Adipocyte (in vitro differentiated cells): ENCODE measurements around the gene INSR.
A peak's percentile ranks its signal among the peaks of the same experiment; 100 is the strongest.
"Not testable (repeated sequence)": the region's sequence is repeated elsewhere in the genome, so short reads cannot be mapped to it uniquely, and the experiment has no call there.

ENCODE experiments used
- DNase-seq: peaks from one replicate; pipeline ENCODE4 v3.0.0-alpha.2; 2015; ENCODE audit warnings: low read depth
- H3K27me3 ChIP-seq: replicated peaks from 2 replicates; pipeline ENCODE4 v1.7.0; 2013; ENCODE audit warnings: mild to moderate bottlenecking, low read length, moderate library complexity; ENCODE audit not compliant: control insufficient read depth, insufficient read depth
- H3K36me3 ChIP-seq: 2 replicates; pipeline ENCODE4 v1.7.0; 2013; ENCODE audit warnings: low read length, mild to moderate bottlenecking, moderate library complexity; ENCODE audit not compliant: control insufficient read depth, insufficient read depth, severe bottlenecking
- H3K4me1 ChIP-seq: 2 replicates; pipeline ENCODE4 v1.7.0; 2013; ENCODE audit warnings: mild to moderate bottlenecking, low read length, moderate library complexity; ENCODE audit not compliant: control insufficient read depth, insufficient read depth
- H3K4me3 ChIP-seq: 2 replicates; pipeline ENCODE4 v1.7.0; 2013; ENCODE audit warnings: mild to moderate bottlenecking, low read length, moderate library complexity
- H3K9ac ChIP-seq: 2 replicates; pipeline ENCODE4 v1.7.0; 2013; ENCODE audit warnings: mild to moderate bottlenecking, low read length, moderate library complexity
- H3K9me3 ChIP-seq: 2 replicates; pipeline ENCODE4 v1.7.0; 2013; ENCODE audit warnings: mild to moderate bottlenecking, low read length, moderate library complexity; ENCODE audit not compliant: control insufficient read depth

Gene INSR

GRCh38 chr19:7072541-7072940, 221.7 kb downstream of the INSR start:
- H3K9ac ChIP-seq = no peak overlapping the region
- no peak overlapping the region for H3K4me3 ChIP-seq
- peaks cover 7% of the 10 kb centered on the region for H3K4me1 ChIP-seq
- no peak for DNase-seq
- H3K36me3 ChIP-seq = peaks cover 61% of the 10 kb centered on the region
- H3K27me3 ChIP-seq = no peaks in the 10 kb centered on the region
- H3K9me3 ChIP-seq = peaks cover 22% of the 10 kb centered on the region

GRCh38 chr19:7069904-7070226, 224.3 kb downstream of the INSR start:
- peak overlapping the region; percentile 93 for H3K9ac ChIP-seq
- peaks cover 3% of the 10 kb centered on the region for H3K9me3 ChIP-seq
- H3K4me3 ChIP-seq = peak overlapping the region; percentile 94
- H3K36me3 ChIP-seq = peaks cover 34% of the 10 kb centered on the region
- H3K4me1 ChIP-seq = peaks cover 7% of the 10 kb centered on the region
- H3K27me3 ChIP-seq = no peaks in the 10 kb centered on the region
- DNase-seq = peak; percentile 27

GRCh38 chr19:7069042-7069903, 224.9 kb downstream of the INSR start, which contains the start of gene ZNF557:
TSS of gene ZNF557 (plus strand) at chr19:7069703. CDS start at chr19:7075075, 5,372 bp downstream.
- H3K9ac ChIP-seq = peak within 1 kb of the TSS; percentile 93
- peaks cover 3% of the 10 kb centered on the region for H3K9me3 ChIP-seq
- H3K36me3 ChIP-seq = peaks cover 30% of the 10 kb centered on the region
- H3K4me3 ChIP-seq = peak within 1 kb of the TSS; percentile 94
- peaks cover 7% of the 10 kb centered on the region for H3K4me1 ChIP-seq
- DNase-seq = peak; percentile 99
- no peaks in the 10 kb centered on the region for H3K27me3 ChIP-seq

GRCh38 chr19:7068599-7068998, 225.6 kb downstream of the INSR start:
- Histone ChIP-seq H3K4me3 (no peak overlapping the region), H3K36me3 (peaks cover 25% of the 10 kb centered on the region)

GRCh38 chr19:7067716-7068115, 226.5 kb downstream of the INSR start:
- Histone ChIP-seq H3K27me3 (no peaks in the 10 kb centered on the region), H3K4me3 (no peak overlapping the region), H3K4me1 (peaks cover 7% of the 10 kb centered on the region), H3K9me3 (peaks cover 3% of the 10 kb centered on the region), H3K36me3 (peaks cover 16% of the 10 kb centered on the region), H3K9ac (no peak overlapping the region)
- peak; percentile 60 for DNase-seq

More at GRCh38 chr19:7068599-7068998, 225.6 kb downstream of the INSR start:
- no peaks in the 10 kb centered on the region for H3K27me3 ChIP-seq
- peaks cover 3% of the 10 kb centered on the region for H3K9me3 ChIP-seq
- no peak for DNase-seq
- peaks cover 7% of the 10 kb centered on the region for H3K4me1 ChIP-seq
- H3K9ac ChIP-seq = no peak overlapping the region

- not testable (repeated sequence) for H3K9me3 ChIP-seq, DNase-seq, H3K4me1 ChIP-seq
Measured at GRCh38 chr19:7067122-7067521, 227.1 kb downstream of the INSR start.

GRCh38 chr19:7063764-7064418, 230.3 kb downstream of the INSR start:
- Histone ChIP-seq H3K4me3 (no peak overlapping the region), H3K9me3 (no peaks in the 10 kb centered on the region), H3K36me3 (no peaks in the 10 kb centered on the region), H3K9ac (no peak overlapping the region), H3K4me1 (no peaks in the 10 kb centered on the region), H3K27me3 (no peaks in the 10 kb centered on the region)
- no peak for DNase-seq

More at GRCh38 chr19:7067122-7067521, 227.1 kb downstream of the INSR start:
- not testable (repeated sequence) for H3K9ac ChIP-seq, H3K27me3 ChIP-seq, H3K4me3 ChIP-seq, H3K36me3 ChIP-seq

- DNase-seq = no peak
- Histone ChIP-seq H3K36me3 (no peaks in the 10 kb centered on the region), H3K27me3 (no peaks in the 10 kb centered on the region), H3K4me3 (no peak overlapping the region), H3K4me1 (no peaks in the 10 kb centered on the region), H3K9me3 (no peaks in the 10 kb centered on the region), H3K9ac (no peak overlapping the region)
Measured at GRCh38 chr19:7063339-7063738, 230.9 kb downstream of the INSR start.
